Kasumi-1 (cell line): Measurements from ENCODE around the gene KRT16.
"Not testable (repeated sequence)": the region's sequence is repeated elsewhere in the genome, so short reads cannot be mapped to it uniquely, and the experiment has no call there.

Experiments
- DNase-seq, 2 experiments: peaks; one replicate each; lab custom pipeline; 2025; lab: John Stamatoyannopoulos, UW

Gene KRT16

DNA sequence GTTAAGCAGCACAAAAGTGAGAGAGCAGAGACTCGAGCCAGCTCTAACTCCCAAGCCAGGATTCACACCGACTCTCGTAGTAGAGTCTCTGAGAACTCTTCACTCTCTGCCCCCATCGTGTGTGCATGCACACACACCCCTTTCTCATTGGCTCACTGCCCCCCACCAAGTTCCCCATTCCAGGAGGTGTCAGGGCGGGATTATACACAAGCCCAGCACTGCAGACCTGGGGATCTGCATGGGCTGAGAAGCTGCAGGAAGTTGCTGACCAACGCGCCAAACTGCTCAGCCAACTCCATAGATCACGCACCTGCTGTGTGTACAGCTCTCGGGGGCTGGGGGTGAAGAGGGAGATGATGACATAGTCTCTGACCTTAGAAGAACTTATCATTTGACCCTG is 2.2 kb upstream of the KRT16 start:
- peak; percentile 15 to 17 for DNase-seq

DNA sequence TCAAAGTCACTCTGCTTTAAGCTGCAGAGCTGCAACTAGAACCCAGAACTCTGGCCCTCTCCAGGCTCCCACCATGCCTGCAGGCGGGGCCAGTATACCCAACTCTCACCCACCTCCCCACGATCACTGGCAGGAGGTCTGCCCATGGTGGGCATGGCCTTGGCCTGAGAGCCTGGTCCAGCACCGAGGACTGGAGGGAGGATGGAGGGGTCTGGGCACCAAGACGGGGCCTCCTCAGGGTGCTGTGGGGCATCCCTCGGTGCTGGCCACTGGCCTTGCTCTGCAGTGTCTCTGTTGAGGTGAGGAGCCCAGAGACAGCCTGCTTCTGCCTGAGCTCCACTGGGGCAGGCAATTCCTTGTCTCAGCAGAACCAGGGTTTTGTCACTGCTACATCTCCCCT is 1.5 kb upstream of the KRT16 start:
- DNase-seq = no peak

DNA sequence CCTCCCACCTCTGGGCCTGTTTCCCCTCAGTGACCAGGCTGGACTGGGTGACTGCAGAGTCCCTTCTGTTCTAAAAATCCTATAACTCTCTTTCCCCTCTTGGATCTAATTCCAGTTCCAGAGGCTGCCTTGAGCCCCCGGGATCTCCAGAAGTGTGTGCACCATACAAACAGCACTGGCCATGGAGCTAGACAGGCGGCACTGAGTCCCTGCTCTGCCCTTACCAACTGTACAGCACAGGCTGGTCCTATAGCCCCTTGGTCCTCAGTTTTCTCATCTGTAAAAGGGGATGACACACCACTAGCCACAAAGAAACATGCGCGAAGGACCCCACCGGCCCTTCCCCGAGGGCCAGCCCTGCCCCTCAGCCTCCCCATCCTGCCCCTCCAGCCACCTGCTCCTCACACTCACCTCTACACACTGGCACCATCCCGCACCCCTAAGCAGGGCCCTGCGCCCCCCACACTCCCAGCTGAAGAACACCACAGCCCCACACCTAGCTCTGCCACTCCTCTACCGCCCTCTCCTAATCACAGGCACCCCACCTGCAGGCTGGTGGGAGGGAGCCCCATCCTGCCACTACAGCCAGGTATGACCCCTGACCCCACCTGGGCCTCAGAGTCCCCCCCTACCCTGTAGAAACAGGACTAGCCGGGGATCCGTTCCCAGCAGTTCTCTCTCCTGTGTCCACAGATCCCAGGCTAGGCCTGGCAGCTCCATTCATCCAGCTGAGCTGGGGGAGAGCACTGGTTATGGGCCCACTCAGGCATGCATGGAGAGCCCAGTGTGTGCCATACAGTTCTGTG is 913 bp upstream of the KRT16 start:
- DNase-seq = no peak

DNA sequence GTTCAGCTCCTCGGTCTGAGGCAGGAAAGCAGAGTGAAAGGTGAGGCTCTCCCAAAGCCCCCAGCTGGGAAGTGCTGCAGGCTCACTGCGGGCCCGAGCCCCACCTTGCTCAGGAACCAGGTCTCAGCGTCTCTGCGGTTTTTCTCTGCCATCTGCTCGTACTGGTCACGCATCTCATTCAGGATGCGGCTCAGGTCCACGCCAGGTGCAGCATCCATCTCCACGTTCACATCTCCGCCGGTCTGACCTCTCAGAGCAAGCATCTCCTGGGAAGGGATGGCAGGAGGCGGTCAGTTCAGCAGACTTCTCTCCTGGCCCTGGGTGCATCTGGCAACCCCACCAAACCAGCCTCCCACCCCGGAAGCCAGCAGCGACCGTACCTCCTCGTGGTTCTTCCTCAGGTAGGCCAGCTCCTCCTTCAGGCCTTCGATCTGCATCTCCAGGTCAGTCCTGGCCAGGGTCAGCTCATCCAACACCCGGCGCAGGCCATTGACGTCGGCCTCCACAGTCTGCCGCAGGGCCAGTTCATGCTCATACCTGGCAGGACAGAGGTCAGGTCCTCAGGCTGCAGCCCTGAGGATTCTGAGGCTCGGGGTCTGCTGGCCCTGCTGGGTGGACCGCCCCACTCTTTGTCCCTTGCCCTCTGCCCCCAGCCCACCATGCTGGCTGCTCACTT is 1.5 kb downstream of the KRT16 start:
- no peak for DNase-seq

DNA sequence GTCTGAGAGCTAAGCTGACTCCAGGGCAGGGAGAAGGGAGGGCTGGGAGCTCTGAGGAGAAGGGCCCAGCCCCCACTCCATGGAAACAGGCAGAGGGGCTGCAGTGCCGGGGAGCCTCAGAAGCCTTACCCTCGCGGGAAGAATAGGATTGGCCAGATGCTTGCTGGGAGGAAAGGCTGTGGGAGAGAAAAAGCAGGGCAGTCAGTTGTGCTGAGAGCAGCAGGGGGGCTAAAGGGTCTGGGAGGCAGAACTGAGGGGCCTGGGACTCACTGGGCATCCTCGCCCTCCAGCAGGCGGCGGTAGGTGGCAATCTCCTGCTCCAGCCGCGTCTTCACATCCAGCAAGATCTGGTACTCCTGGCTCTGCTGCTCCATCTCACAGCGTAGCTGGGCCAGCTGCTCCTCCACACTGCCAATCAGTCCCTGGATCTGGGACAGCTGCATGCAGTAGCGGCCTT is 2.5 kb downstream of the KRT16 start:
- not testable (repeated sequence) for DNase-seq

DNA sequence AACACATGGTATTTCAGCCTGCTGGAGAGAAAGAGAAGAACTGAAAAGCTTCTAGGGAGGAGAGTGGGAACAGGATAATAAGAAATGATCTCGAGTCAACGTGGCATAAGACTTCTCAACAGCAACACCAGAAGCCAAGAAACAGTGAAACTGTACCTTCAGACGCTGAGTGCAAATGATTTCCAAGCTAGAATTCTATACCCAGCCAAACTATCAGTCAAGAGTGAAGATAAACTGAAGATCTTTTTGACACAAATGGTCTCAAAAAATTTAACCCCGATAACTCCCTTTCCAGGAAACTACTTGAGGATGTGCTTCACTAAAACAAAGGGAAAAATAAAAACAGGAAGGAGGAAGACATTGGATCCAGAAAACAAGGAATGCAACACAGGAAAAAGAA is 5.6 kb downstream of the KRT16 start:
- not testable (repeated sequence) for DNase-seq

DNA sequence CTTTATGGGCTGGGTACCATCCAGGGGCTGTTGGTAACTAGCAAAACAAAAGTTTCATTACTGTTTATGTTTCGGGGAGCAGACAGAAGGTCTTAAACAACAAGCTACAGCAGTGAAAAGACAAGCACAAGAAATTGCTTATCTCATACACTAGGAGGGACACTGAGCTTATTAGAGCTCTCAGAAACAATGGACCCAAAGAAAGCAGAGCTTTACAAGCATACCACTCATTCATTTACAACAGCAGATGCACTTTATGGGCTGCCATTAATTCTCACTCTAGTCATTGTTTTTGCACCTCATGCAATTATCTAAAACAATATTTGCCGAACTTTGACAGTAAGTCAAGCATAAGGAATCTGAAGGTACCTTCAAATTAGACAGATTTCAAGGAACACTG is 10.0 kb downstream of the KRT16 start:
- no peak for DNase-seq

DNA sequence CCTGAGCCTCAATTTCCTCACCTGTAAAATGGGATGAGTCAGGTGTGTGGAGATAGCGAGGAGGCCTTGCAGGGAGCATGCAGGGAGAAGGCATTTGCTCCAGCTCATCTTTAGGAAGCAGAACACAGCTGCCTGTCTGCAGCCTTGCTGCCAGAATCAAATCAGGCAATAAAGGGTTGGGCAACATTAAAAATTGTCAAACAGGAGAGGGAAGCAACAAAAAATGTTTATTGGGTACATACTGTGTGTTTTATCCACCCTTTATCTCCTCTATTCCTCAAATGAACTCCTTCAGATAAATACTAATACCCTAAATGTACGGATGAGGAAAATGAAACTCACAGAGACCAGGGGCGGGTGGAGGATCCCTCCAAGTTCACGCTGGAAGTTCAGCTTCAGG is 12.2 kb downstream of the KRT16 start:
- DNase-seq = no peak

DNA sequence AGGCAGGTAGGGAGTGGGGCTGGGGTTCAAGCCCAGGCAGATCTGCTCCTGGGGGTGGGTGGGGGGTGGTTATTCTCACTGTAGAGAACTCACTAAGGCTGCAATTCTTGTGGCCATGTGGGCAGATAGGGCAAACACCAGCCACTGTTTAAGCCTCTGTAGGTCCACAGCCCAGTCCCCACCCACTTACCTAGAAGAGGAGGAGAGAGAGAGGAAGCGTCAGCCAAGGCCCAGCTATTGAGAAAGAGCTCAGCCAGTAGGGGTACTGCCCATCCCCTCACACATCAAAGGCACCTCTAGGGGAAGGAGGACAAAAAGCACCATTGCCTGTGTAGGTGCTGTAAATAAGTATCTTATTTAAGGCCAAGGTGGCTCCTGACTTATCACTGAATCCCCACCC is 12.9 kb downstream of the KRT16 start:
- DNase-seq = no peak

DNA sequence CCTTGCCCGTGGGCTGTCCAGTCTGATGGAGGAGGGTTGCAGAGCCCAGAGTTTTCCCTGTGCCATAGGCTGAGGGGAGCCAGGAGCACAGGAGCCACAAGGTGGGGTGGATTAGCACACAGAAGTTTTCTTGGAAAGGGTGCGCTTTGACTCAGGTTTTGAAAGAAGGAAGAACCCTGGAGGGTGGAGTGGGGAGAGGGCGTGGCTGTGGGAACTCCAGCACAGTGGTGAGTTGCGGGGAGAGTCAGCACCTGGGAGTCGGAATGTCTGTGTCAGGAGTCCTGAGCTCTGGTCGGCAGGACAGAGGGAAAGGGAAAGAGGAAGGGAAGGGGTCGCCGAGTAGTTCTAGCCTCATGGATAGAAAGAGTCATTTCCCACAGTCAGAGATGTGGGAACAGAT is 17.0 kb downstream of the KRT16 start:
- no peak for DNase-seq

DNA sequence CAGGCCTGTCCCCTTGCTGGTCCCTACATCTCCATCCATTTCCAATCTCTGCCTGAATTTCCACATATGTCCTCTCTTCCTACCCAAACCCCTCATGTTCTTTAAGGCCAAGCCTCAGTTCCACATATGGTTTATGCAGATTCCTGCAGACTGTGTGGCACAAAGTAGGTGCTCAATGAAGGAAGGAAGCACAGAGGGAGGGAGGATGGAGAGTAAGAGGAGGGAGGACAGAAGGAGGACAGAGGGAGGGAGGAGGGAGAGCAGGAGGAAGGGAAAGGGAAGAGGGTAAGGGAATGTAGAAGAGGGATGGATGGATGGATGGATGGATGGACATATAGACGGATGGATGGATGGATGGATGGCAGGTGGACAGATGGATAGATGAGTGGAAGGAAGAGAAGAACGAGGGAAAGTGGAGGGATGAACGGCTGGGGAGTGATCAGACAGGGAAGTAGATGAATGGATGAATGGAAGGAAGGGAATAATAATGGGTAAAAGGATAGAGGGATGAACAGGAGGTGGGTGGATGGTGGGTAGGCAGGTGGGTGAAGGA is 18.1 kb downstream of the KRT16 start:
- DNase-seq = no peak

DNA sequence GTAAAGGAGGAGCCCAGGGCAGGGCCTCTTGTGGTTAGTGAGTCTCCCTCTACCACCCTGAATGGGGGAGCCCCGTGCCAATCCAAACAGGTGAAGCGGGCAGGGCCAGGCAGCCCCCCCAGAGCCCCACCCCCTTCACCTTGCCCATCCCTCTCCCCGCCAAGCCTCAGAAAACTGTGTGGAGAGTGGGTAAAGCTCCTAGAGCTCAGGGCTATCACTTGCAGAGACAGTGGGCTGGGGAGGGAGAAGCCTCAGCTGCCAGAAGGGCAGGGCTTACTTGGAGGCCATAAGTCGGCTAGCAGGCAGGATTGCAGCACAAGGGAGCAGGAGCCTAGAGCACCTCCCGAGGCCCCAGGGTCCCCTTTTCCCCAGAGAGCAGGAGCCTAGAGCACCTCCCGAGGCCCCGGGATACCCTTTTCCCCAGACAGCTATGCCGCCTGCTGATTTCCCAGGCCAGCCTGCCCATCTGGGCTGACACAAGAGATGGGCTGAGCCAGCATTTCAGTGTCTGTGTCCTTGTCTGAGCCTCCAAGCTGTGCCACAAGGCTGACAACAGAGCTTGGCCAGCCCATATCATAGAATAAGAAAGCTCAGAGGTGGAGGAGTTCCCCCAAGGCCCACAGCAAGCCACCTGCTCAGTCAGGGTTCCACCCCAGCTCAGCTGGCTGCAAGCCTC is 19.1 kb downstream of the KRT16 start:
- no peak for DNase-seq

DNA sequence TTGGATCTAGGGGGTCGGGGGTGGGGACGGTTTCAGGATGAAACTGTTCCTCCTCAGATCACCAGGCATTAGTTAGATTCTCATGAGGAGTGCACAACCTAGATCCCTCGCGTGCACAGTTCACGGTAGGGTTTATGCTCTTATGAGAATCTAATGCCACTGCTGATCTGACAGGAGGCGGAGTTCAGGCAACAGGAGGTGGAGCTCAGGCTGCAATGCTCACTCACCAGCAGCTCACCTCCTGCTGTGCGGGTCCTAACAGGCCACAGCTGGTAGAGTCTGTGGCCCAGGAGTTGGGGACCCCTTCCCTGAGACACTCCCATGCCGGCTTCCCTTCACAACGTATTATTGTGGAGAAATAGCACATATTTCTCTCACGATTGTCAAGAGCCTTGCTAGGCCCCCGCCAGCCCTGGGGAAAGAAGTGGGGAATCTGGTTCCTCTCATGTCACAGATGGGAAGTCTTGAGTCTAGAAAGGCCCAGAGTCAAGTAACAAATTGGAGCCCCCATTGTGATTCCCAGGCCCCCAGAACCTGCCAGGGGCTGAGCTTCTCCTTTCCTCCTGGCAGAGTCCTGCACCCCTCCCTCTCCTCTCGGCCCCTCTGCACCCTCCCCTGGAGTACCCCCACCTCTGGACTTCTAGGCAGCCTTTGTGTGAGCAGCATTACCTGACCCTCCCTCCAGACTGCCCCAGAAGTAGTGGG is 19.8 kb downstream of the KRT16 start:
- no peak for DNase-seq

DNA sequence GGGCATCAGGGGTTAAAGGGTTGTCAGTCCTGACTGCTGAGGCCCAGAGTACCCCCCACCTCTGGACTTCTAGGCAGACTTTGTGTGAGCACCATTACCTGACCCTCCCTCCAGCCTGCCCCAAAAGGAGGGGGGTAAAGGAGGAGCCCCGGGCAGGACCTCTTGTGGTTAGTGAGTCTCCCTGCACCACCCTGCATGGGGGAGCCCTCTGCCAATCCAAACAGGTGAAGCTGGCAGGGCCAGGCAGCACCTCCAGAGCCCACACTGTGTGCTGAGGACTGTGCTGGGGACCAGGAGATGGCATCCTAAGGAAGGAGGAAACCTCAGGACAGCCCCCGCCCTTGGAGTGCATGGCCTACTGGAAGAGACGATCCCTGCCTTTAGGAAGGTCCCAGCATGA is 23.3 kb downstream of the KRT16 start:
- DNase-seq = no peak

DNA sequence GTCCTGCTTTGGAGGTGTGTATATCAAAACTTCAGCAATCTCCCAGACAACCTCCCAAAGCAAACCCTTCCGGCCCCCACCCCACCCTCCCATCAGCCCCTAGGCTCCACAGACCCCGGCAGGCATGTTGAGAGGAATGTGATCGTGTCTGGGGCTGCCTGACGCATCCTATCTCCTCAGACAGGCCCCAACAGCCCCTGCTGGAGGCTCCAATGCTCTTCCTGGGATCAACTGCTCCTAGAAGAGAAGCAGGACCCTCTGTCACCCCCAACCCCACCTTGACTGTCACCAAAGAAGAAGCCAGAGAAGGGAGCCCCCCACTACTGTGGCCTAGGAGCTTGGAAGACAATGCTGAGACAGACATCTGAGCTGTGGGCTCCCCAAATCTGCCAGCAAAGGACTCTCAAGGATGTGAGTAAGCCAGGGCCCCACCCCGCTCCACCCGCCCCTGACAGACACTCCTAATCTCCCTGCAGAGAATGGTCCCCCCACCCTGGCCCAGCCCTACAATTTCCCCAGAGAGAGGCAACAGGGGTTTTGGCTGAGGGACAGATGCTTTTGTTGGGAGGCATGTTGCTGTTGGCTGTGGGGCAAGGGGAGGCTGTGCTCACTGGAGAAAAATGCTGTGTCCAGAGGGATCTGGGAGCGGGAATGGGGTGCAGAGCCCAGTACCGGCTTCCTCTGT is 24.3 kb downstream of the KRT16 start:
- no peak for DNase-seq

DNA sequence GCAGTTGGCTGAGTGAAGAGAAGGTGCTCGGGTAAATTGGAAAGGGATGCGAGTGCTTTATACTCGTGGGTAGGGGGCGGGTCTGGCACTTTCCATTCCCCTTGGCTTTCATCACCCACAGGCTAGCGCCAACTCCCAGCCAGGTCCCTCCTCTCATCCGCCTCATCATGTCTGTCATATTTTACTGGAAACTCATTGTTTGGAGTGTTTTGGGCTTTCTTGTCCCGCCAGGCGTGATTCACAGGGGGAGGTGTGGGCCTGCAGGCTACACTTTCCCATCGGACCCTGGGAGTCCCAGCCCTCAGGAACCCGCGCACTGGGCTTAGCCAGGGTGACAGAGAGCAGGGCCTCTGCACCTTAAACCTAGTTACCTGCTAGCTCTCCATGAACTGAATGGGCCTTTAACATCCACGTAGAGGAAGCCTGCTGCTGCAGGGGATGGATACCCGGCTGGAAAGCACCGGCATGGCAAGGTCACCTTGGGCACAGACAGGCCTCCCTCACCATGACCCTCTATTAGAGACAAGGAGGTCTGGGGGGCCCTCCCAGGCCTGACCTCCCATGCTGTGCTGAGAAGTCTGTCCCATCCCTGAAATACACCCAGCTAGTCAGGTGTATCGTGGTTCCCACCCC is 25.6 kb downstream of the KRT16 start, which contains the start of gene KRT14:
Gene KRT14 (minus strand): TSS at position 33 of the 633 bp plus-strand sequence. CDS start 61 bp downstream, outside the sequence.
- no peak for DNase-seq

DNA sequence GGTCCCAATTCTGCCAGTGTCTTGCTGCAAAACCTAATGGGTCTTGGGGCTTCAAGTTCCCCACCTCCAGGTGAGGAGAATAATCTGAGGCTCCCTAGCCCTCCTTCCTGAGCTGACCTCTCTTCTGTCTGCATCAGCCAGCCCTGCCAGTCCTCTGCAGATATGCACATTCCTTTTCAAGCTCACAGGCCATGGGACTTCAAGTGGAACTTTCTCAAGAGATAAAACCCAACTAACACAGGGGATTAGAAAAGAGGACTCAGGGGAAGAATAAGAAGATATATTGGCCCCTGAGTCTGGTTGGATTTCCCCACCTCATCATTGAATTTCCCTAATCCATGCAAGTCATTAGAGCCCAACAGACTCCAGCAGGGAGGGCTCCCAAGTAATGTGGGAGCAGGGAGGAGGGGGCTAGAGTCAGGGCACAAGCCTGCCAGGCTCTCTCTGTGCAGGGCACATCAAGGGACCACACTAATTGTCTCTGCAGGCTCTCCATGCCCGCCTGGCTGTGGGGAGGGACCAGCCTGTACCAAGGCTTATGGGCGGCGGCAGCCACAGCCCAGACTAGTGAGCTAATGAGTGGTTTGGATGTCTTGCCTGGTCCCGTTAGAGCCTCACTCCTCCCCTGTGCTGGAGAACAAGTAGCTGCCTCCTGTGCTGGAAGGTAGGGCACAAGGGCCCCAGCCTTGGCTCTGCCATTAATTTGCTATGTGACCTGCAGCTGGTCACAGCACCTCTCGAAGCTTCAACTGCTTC is 27.1 kb downstream of the KRT16 start:
- no peak for DNase-seq

DNA sequence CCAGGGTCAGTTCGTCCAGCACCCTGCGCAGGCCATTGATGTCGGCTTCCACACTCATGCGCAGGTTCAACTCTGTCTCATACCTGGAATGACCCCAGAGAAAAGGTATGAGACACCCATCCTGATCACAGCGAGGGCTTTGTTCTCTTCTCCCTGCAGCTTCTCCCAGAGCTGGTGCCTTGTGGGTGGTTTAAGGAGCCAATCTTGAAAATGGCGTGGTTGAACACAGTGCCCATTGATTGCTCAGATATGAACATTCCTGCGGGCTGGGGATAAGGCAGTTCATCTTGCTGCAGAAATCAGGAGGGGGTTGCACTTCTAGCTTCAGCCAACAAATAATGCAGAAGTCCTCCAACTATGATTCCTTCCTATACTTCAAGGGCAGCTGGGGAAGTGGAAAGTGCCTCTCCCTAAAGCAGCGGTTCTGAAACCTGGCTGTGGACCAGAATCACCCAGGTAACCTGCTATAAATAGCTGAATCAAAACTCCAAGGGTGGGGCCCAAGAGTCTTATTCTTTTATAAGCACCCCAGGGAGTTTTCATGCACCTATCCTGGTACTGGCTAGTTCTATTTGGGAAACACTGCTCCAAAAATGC is 28.1 kb downstream of the KRT16 start:
- not testable (repeated sequence) for DNase-seq
